ENCODE measurements around the gene ALDOA. TPM values are rescaled to one million over a fixed set of nuclear protein-coding genes. Genes with fewer than 3 reads are reported as not detected.

The ALDOA gene
- total and polyA plus RNA-seq, 9 of the 15 experiments (the other 6 are each of a cell fraction or from before 2014, with no cell fraction given): 311 to 2,224 (median 1,293) TPM

GRCh38 chr16:30054959-30055553 is 10.5 kb upstream of the ALDOA start (continued):
- TF ChIP-seq FOXK2 (conservative IDR thresholded peaks at IDR 0.05 in 1 of 2, IDR thresholded peaks at IDR 0.05 in 1 of 2; ENCODE audit: low read depth in 2 of 2) (no peak; a peak in 1 of 4 replicates), SMAD2 (IDR thresholded peaks at IDR 0.05; ENCODE audit: low read depth, low read length) (no peak), CREB3 (tag; conservative IDR thresholded peaks at IDR 0.05; ENCODE audit: low read depth) (no peak), ASH1L (IDR thresholded peaks at IDR 0.05; ENCODE audit: borderline replicate concordance, low read depth, partially characterized antibody) (no peak), STAG1 (CRISPR knock-in tag; IDR thresholded peaks at IDR 0.05; ENCODE audit: borderline replicate concordance) (peak; percentile 63; the same call in 1 of the 2 replicates), CTCFL (IDR thresholded peaks at IDR 0.05; ENCODE audit: borderline replicate concordance, insufficient read depth, low read depth, low read length, poor library complexity, severe bottlenecking) (peak; percentile 72)

Data from K562 (cell line).